Muscle layer of colon (tissue), 2 donors: Measurements from ENCODE around the gene FOXO3B.
"Not testable (repeated sequence)": the region's sequence is repeated elsewhere in the genome, so short reads cannot be mapped to it uniquely, and the experiment has no call there.

Source experiments
- H3K27ac ChIP-seq: one replicate; pipeline ENCODE4 v1.7.0; 2013; ENCODE audit warnings: low read depth, mild to moderate bottlenecking, low read length, moderate library complexity
- H3K27me3 ChIP-seq, 2 donors: one replicate each; pipeline ENCODE4 v1.7.0; 2013; ENCODE audit warnings: low read length in 2 of 2, mild to moderate bottlenecking in 2 of 2; ENCODE audit not compliant: insufficient read depth in 2 of 2, control insufficient read depth in 1 of 2
- H3K36me3 ChIP-seq: one replicate; pipeline ENCODE4 v1.7.0; 2013; ENCODE audit warnings: mild to moderate bottlenecking, low read length; ENCODE audit not compliant: insufficient read depth
- H3K4me1 ChIP-seq: one replicate; pipeline ENCODE4 v1.7.0; 2013; ENCODE audit warnings: mild to moderate bottlenecking, low read length; ENCODE audit not compliant: insufficient read depth
- H3K4me3 ChIP-seq, 2 donors: one replicate each; pipeline ENCODE4 v1.7.0; 2013; ENCODE audit warnings: low read length in 2 of 2, low read depth in 1 of 2, mild to moderate bottlenecking in 1 of 2, moderate library complexity in 1 of 2
- H3K9ac ChIP-seq: one replicate; pipeline ENCODE4 v1.7.0; 2013; ENCODE audit warnings: low read length
- H3K9me3 ChIP-seq: one replicate; pipeline ENCODE4 v1.7.0; 2013; ENCODE audit warnings: mild to moderate bottlenecking, low read length
- donor health status: abdominal sarcoma.
- donor health status: Adenocarcinoma of cecum.

The FOXO3B gene

DNA sequence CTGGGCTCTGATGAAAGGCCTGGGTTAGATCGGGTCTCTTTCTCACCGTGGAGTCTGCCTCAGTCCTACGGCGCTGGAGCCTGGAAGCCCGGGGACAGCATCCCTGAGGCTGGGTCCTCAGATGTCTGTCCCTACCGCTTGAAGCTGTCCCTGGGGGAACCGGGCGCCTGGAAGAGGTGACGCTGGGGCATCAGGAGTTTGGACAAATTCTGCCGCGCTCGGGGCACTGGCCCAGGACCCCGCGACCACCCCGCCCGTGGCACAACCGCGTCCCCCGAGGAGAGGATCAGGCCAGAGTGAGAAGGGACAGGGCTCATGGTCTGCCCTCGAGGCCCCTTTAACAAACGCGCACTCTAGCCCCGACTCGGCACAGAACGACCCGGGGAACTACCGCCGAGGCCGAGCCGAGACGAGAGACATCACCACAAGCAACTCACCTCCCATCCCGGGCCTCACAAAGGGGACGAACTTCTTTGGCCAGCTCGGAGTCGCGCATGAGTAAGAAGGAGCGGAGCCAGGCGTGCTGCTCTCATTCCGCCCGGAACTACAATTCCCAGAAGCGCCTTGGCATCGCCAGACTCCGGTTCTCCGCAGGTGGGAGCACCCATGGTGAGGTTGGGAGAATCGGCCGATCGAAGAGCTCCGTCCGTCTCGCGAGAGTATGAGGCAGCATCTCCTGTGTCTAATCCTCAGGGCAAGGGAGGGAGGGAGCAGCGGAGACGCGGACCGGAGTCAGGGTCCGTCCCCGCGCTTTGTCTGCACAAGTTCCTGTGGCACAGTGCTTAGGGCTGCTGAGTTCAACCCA lies at the start of gene FOXO3B:
FOXO3B (minus strand) TSS at position 548 of the 805 bp plus-strand sequence. CDS start 663 bp downstream, outside the sequence.
- not testable (repeated sequence) for H3K27ac ChIP-seq, H3K27me3 ChIP-seq, H3K9me3 ChIP-seq, H3K9ac ChIP-seq, H3K4me1 ChIP-seq, H3K36me3 ChIP-seq
- H3K4me3 ChIP-seq, result peak within 1 kb of the TSS; percentile 42 to 60

GRCh38 chr17:18723509-18723908 lies 41.4 kb upstream of the FOXO3B start:
- H3K27ac ChIP-seq, H3K36me3 ChIP-seq, H3K27me3 ChIP-seq, H3K4me3 ChIP-seq, H3K9me3 ChIP-seq, H3K9ac ChIP-seq, H3K4me1 ChIP-seq: not testable (repeated sequence)

GRCh38 chr17:18722612-18723011 lies 40.5 kb upstream of the FOXO3B start:
- not testable (repeated sequence) for H3K27me3 ChIP-seq

GRCh38 chr17:18721775-18722547 lies 39.8 kb upstream of the FOXO3B start:
- not testable (repeated sequence) for H3K4me1 ChIP-seq, H3K36me3 ChIP-seq, H3K9me3 ChIP-seq, H3K27ac ChIP-seq, H3K4me3 ChIP-seq, H3K27me3 ChIP-seq, H3K9ac ChIP-seq

More at GRCh38 chr17:18722612-18723011, 40.5 kb upstream of the FOXO3B start:
- H3K9ac ChIP-seq, H3K4me1 ChIP-seq, H3K4me3 ChIP-seq, H3K27ac ChIP-seq, H3K36me3 ChIP-seq, H3K9me3 ChIP-seq: not testable (repeated sequence)

DNA sequence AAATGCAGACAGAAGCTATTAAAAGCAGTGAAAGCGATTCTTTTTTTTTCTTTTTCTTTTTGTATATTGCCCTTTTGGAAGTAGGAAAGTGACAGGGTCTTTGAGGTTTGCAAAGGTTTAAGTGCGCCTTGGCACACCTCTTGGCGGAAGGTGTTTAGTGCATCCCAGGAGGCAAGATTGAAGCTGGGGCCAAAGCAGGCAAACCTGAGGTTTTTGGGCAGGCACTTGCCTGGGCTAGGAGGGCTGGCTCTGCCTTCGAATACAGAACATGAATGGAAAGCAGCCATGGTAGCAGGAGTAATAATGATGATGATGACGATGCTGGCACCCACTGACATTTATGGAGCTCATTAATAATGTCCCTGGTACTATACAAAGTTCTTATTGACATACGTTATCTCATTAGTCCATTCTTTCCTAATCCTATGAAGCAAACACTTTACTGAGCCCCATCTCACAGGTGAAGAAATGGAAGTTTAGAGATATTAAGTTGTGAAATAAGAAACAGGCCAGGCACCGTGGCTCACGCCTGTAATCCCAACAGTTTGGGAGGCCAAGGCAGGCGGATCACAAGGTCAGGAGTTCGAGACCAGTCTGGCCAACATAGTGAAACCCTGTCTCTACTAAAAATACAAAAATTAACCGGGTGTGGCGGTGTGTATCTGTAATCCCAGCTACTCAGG lies 37.5 kb upstream of the FOXO3B start:
- not testable (repeated sequence) for H3K9ac ChIP-seq, H3K4me1 ChIP-seq, H3K36me3 ChIP-seq, H3K27ac ChIP-seq, H3K4me3 ChIP-seq, H3K9me3 ChIP-seq, H3K27me3 ChIP-seq

GRCh38 chr17:18718643-18719427 lies 36.7 kb upstream of the FOXO3B start:
- H3K27ac ChIP-seq, H3K9me3 ChIP-seq, H3K27me3 ChIP-seq, H3K9ac ChIP-seq, H3K36me3 ChIP-seq, H3K4me3 ChIP-seq, H3K4me1 ChIP-seq: not testable (repeated sequence)

GRCh38 chr17:18712354-18712999 lies 30.4 kb upstream of the FOXO3B start:
- H3K36me3 ChIP-seq, H3K27me3 ChIP-seq, H3K9me3 ChIP-seq, H3K4me3 ChIP-seq, H3K9ac ChIP-seq, H3K4me1 ChIP-seq, H3K27ac ChIP-seq: not testable (repeated sequence)

- H3K4me3 ChIP-seq, H3K9me3 ChIP-seq, H3K27me3 ChIP-seq, H3K9ac ChIP-seq, H3K4me1 ChIP-seq, H3K27ac ChIP-seq, H3K36me3 ChIP-seq: not testable (repeated sequence)
Observed at GRCh38 chr17:18708215-18708614, 26.1 kb upstream of the FOXO3B start.

DNA sequence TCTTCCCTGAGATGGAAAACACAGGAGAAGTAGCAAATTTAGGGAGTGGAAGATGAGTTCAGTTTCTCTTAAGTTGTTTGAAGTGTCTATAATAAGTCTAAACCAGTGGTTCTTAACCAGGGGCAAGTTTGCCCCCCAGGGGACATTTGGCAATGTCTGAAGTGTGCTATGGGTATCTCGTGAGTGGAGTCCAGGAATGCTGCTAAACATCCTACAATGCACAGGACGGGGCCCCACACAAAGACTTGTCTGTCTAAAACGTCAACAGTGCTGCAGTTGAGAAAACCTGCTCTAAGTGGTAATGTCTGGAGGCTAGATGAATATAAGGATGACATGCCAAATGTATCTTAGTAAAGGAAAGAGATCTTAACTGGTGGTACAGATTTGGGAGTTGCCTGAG lies 23.8 kb upstream of the FOXO3B start:
- not testable (repeated sequence) for H3K27me3 ChIP-seq, H3K9ac ChIP-seq, H3K4me3 ChIP-seq, H3K9me3 ChIP-seq, H3K36me3 ChIP-seq, H3K4me1 ChIP-seq, H3K27ac ChIP-seq

- not testable (repeated sequence) for H3K27me3 ChIP-seq, H3K9ac ChIP-seq, H3K27ac ChIP-seq, H3K4me1 ChIP-seq, H3K9me3 ChIP-seq, H3K36me3 ChIP-seq
- peak overlapping the region; percentile 38 to 61 for H3K4me3 ChIP-seq
Observed at GRCh38 chr17:18698473-18699103, 16.5 kb upstream of the FOXO3B start.
